Upper lobe of left lung (tissue), 6 donors: ENCODE results near the gene FAT3. TPM values are rescaled to one million over a fixed set of nuclear protein-coding genes. Genes with fewer than 3 reads are reported as not detected.

Experiments
- ATAC-seq, 2 donors: fragments of 200-7000 bp; cut with Tn5 transposase; one replicate each; pipeline ENCODE4 v1.9.1; 2022; ENCODE audit warnings: mild to moderate bottlenecking in 2 of 2, moderate library complexity in 2 of 2; ENCODE audit not compliant: low FRiP score in 2 of 2
- DNase-seq, 2 donors: peaks; one replicate each; pipeline ENCODE4 v3.0.0-alpha.2; 2019 to 2020
- H3K27ac ChIP-seq, 4 donors: fragments of 200-600 bp; sonication (generic); one replicate each; pipeline ENCODE4 v1.5.1; 2016 to 2019
- H3K27me3 ChIP-seq, 4 donors: fragments of 200-600 bp; sonication (generic); one replicate each; pipeline ENCODE4 v1.5.1; 2017 to 2019
- H3K36me3 ChIP-seq, 4 donors: fragments of 200-600 bp; sonication (generic); one replicate each; pipeline ENCODE4 v1.5.1; 2016 to 2019
- H3K4me1 ChIP-seq, 4 donors: fragments of 200-600 bp; sonication (generic); one replicate each; pipeline ENCODE4 v1.5.1; 2018 to 2019
- H3K4me3 ChIP-seq, 4 donors: fragments of 200-600 bp; sonication (generic); one replicate each; pipeline ENCODE4 v1.5.1; 2017 to 2019; ENCODE audit warnings: mild to moderate bottlenecking in 2 of 4, moderate library complexity in 1 of 4
- H3K9me3 ChIP-seq, 4 donors: fragments of 200-600 bp; sonication (generic); one replicate each; pipeline ENCODE4 v1.5.1; 2018 to 2019
- EP300 ChIP-seq, 4 donors: sonication (generic); formaldehyde crosslinking; IDR thresholded peaks; one replicate each; pipeline ENCODE4 v1.5.1; 2017; ENCODE audit warnings: antibody characterized with exemption in 4 of 4, control low read depth in 2 of 4
- POLR2A ChIP-seq, 4 donors: fragments of 450-650 bp; IDR thresholded peaks; one replicate each; pipeline ENCODE4 v1.5.1; 2016 to 2017; ENCODE audit warnings: antibody characterized with exemption in 4 of 4, mild to moderate bottlenecking in 2 of 4
- POLR2AphosphoS5 ChIP-seq, 2 donors: sonication (generic); formaldehyde crosslinking; IDR thresholded peaks; one replicate each; pipeline ENCODE4 v1.5.1; 2017; ENCODE audit warnings: antibody characterized with exemption in 2 of 2
- WGBS, 2 donors: methylation state at CpG; one replicate each; pipeline ENCODE4 v1.1.5; 2017 to 2018; 5-methylcytosine and 5-hydroxymethylcytosine counted together
- total RNA-seq, 6 donors: library from RNA; depleted of rRNA in 4 of 6; stranded (reverse); fragments of >200 nt in 4 of 6; gene quantifications; one replicate each; pipeline versions ENCODE4 v1.1.0 to v1.2.1, GENCODE V29; 2016 to 2021
- TF ChIP-seq, protein P1 (sequence below), 6 experiments: fragments of 450-650 bp in 4 of 6; fragments of 200-600 bp in 2 of 6; sonication (generic) in 2 of 6; IDR thresholded peaks; one replicate each; pipeline ENCODE4 v1.5.1; 2016 to 2019; ENCODE audit warnings: antibody characterized with exemption in 6 of 6
- donor health status: DM: no; HTN: no; CAD: no; lungs with moderate emphysema.
- donor health status: DM: no; HTN: yes; CAD: no; lungs with severe emphysema.

The FAT3 gene
- total RNA-seq, 6 donors from 2014 or later = 2.7 to 9.8 (median 4.3) TPM

- WGBS, 2 donors = 87 to 92% methylated on average over 4 of the region's 4 CpGs
- Histone ChIP-seq H3K27ac (no peak overlapping the region), H3K4me1 (no peaks in the 10 kb centered on the region), H3K9me3 (no peaks in the 10 kb centered on the region), H3K4me3 (no peak overlapping the region), H3K27me3 (no peaks in the 10 kb centered on the region), H3K36me3 (no peaks in the 10 kb centered on the region)
- ATAC-seq = no peak
- DNase-seq = no peak
- no peak for TF ChIP-seq POLR2A (IDR thresholded peaks at IDR 0.05)
- TF ChIP-seq, protein P1, sequence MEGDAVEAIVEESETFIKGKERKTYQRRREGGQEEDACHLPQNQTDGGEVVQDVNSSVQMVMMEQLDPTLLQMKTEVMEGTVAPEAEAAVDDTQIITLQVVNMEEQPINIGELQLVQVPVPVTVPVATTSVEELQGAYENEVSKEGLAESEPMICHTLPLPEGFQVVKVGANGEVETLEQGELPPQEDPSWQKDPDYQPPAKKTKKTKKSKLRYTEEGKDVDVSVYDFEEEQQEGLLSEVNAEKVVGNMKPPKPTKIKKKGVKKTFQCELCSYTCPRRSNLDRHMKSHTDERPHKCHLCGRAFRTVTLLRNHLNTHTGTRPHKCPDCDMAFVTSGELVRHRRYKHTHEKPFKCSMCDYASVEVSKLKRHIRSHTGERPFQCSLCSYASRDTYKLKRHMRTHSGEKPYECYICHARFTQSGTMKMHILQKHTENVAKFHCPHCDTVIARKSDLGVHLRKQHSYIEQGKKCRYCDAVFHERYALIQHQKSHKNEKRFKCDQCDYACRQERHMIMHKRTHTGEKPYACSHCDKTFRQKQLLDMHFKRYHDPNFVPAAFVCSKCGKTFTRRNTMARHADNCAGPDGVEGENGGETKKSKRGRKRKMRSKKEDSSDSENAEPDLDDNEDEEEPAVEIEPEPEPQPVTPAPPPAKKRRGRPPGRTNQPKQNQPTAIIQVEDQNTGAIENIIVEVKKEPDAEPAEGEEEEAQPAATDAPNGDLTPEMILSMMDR (IDR thresholded peaks at IDR 0.05) = no peak
- TF ChIP-seq EP300 (IDR thresholded peaks at IDR 0.05) = no peak
- no peak for TF ChIP-seq POLR2AphosphoS5 (IDR thresholded peaks at IDR 0.05)
Observed at GRCh38 chr11:92266806-92267205, 42.2 kb downstream of the FAT3 start.

GRCh38 chr11:92267278-92267677 lies 42.7 kb downstream of the FAT3 start:
- WGBS, 2 donors = 87 to 91% methylated on average over 2 of the region's 2 CpGs
- DNase-seq = no peak
- ATAC-seq = no peak
- no peaks in the 10 kb centered on the region for H3K27me3 ChIP-seq
- TF ChIP-seq EP300 (IDR thresholded peaks at IDR 0.05) (no peak), POLR2A (IDR thresholded peaks at IDR 0.05) (no peak), POLR2AphosphoS5 (IDR thresholded peaks at IDR 0.05) (no peak)
- TF ChIP-seq, protein P1 (IDR thresholded peaks at IDR 0.05) = no peak
- H3K4me3 ChIP-seq = no peak overlapping the region
- H3K27ac ChIP-seq = no peak overlapping the region
- H3K4me1 ChIP-seq = no peaks in the 10 kb centered on the region
- no peaks in the 10 kb centered on the region for H3K36me3 ChIP-seq
- no peaks in the 10 kb centered on the region for H3K9me3 ChIP-seq

GRCh38 chr11:92267968-92268367 lies 43.4 kb downstream of the FAT3 start:
- no peaks in the 10 kb centered on the region for H3K4me1 ChIP-seq
- no peak for ATAC-seq
- H3K36me3 ChIP-seq = no peaks in the 10 kb centered on the region
- no peaks in the 10 kb centered on the region for H3K9me3 ChIP-seq
- H3K27me3 ChIP-seq = no peaks in the 10 kb centered on the region
- no peak overlapping the region for H3K4me3 ChIP-seq
- no peak for DNase-seq
- TF ChIP-seq POLR2AphosphoS5 (IDR thresholded peaks at IDR 0.05) (no peak), EP300 (IDR thresholded peaks at IDR 0.05) (no peak), POLR2A (IDR thresholded peaks at IDR 0.05) (no peak)
- TF ChIP-seq, protein P1 (IDR thresholded peaks at IDR 0.05) = no peak
- no peak overlapping the region for H3K27ac ChIP-seq

DNA sequence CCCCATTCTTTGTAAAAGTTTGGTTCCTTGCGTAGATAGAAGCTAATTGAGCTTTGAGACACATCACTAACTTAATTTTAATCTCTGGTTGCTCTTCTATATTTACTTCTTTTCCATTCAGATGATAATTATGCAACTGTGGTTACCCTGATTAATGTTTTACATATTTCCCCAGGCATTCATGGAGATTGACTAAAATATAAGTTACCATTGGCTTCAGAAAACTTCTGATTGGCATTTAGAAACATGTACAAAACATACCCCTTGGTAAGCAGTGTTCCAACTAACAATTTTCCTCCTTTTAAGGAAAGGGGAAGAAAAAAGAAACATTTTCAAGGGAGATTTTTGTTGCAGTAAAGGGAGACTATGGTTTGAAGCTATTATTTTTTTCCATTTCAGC lies 43.9 kb downstream of the FAT3 start:
- no peak overlapping the region for H3K4me3 ChIP-seq
- H3K27ac ChIP-seq = no peak overlapping the region
- no peaks in the 10 kb centered on the region for H3K36me3 ChIP-seq
- ATAC-seq = no peak
- TF ChIP-seq POLR2AphosphoS5 (IDR thresholded peaks at IDR 0.05) = no peak
- TF ChIP-seq, protein P1 (IDR thresholded peaks at IDR 0.05) = no peak
- no peak for TF ChIP-seq EP300 (IDR thresholded peaks at IDR 0.05)
- no peak for TF ChIP-seq POLR2A (IDR thresholded peaks at IDR 0.05)
- DNase-seq = no peak
- no peaks in the 10 kb centered on the region for H3K4me1 ChIP-seq
- H3K27me3 ChIP-seq = no peaks in the 10 kb centered on the region
- H3K9me3 ChIP-seq = no peaks in the 10 kb centered on the region
- 74% methylated on average over 1 of the region's 1 CpG for WGBS, 2 donors

- ATAC-seq = peak in 1 of 2 donors; percentile 40
- TF ChIP-seq POLR2AphosphoS5 (IDR thresholded peaks at IDR 0.05) = no peak
- TF ChIP-seq POLR2A (IDR thresholded peaks at IDR 0.05) = no peak
- no peak for TF ChIP-seq EP300 (IDR thresholded peaks at IDR 0.05)
- TF ChIP-seq, protein P1 (IDR thresholded peaks at IDR 0.05) = no peak
Observed at GRCh38 chr11:92269021-92269420, 44.4 kb downstream of the FAT3 start.

More at GRCh38 chr11:92269021-92269420, 44.4 kb downstream of the FAT3 start:
- no peak overlapping the region for H3K4me3 ChIP-seq
- no peaks in the 10 kb centered on the region for H3K27me3 ChIP-seq
- no peak for DNase-seq
- no peaks in the 10 kb centered on the region for H3K9me3 ChIP-seq
- H3K4me1 ChIP-seq = no peaks in the 10 kb centered on the region
- H3K36me3 ChIP-seq = no peaks in the 10 kb centered on the region
- H3K27ac ChIP-seq = no peak overlapping the region
- WGBS, 2 donors = 41 to 42% methylated on average over 2 of the region's 2 CpGs
